ENCODE data around the gene MFGE8.
"Not testable (repeated sequence)": the region's sequence is repeated elsewhere in the genome, so short reads cannot be mapped to it uniquely, and the experiment has no call there.

MFGE8 gene

GRCh38 chr15:88938802-88939485, 25.8 kb upstream of the MFGE8 start:
- no peak overlapping the region for H3K27ac ChIP-seq (ENCODE audit: low read depth, low read length, poor library complexity, severe bottlenecking)
- H3K9me2 ChIP-seq (ENCODE audit: low read depth, low read length): no peaks in the 10 kb centered on the region
- H3K79me2 ChIP-seq (ENCODE audit: insufficient read depth, low read length): no peaks in the 10 kb centered on the region
- H3K36me3 ChIP-seq (ENCODE audit: insufficient read depth, low read length): no peaks in the 10 kb centered on the region
- no peak overlapping the region for H3K4me3 ChIP-seq (ENCODE audit: low read depth, low read length, poor library complexity, severe bottlenecking)
- H3K27me3 ChIP-seq (ENCODE audit: insufficient read depth, low read length): no peaks in the 10 kb centered on the region; the same call in 1 of the 2 replicates
- TF ChIP-seq EZH2 (IDR thresholded peaks at IDR 0.05; ENCODE audit: borderline replicate concordance, low read length): no peak
- TF ChIP-seq CTCF (IDR thresholded peaks at IDR 0.05; ENCODE audit: low read length): no peak
- H2AFZ ChIP-seq (ENCODE audit: low read length): no peak overlapping the region
- no peaks in the 10 kb centered on the region for H3K4me1 ChIP-seq (ENCODE audit: insufficient read depth, low read length, severe bottlenecking)
- no peaks in the 10 kb centered on the region for H3F3A ChIP-seq (ENCODE audit: insufficient read depth, low read length)
- no peak overlapping the region for H3K4me2 ChIP-seq (ENCODE audit: low read length)
- H3K9me3 ChIP-seq (ENCODE audit: low read length): no peaks in the 10 kb centered on the region
- no peak overlapping the region for H3K9ac ChIP-seq (ENCODE audit: low read length)
- H4K20me1 ChIP-seq (ENCODE audit: insufficient read depth, low read length): no peaks in the 10 kb centered on the region

- H3F3A ChIP-seq (ENCODE audit: insufficient read depth, low read length); H3K4me2 ChIP-seq (ENCODE audit: low read length); H3K36me3 ChIP-seq (ENCODE audit: insufficient read depth, low read length); H3K9me3 ChIP-seq (ENCODE audit: low read length); H3K9ac ChIP-seq (ENCODE audit: low read length); H3K79me2 ChIP-seq (ENCODE audit: insufficient read depth, low read length); H3K27me3 ChIP-seq (ENCODE audit: insufficient read depth, low read length); H2AFZ ChIP-seq (ENCODE audit: low read length); H4K20me1 ChIP-seq (ENCODE audit: insufficient read depth, low read length); H3K27ac ChIP-seq (ENCODE audit: low read depth, low read length, poor library complexity, severe bottlenecking); H3K4me3 ChIP-seq (ENCODE audit: low read depth, low read length, poor library complexity, severe bottlenecking); H3K9me2 ChIP-seq (ENCODE audit: low read depth, low read length); H3K4me1 ChIP-seq (ENCODE audit: insufficient read depth, low read length, severe bottlenecking): not testable (repeated sequence)
Measured at GRCh38 chr15:88934449-88934848, 21.3 kb upstream of the MFGE8 start.

- no peak overlapping the region for H2AFZ ChIP-seq (ENCODE audit: low read length)
- H3K9ac ChIP-seq (ENCODE audit: low read length): no peak overlapping the region
- peaks cover 5% of the 10 kb centered on the region; the same call in 1 of the 2 replicates for H3K9me3 ChIP-seq (ENCODE audit: low read length)
Measured at GRCh38 chr15:88932875-88933330, 19.7 kb upstream of the MFGE8 start.

More at GRCh38 chr15:88932875-88933330, 19.7 kb upstream of the MFGE8 start:
- H3K4me2 ChIP-seq (ENCODE audit: low read length): no peak overlapping the region
- no peak for TF ChIP-seq EZH2 (IDR thresholded peaks at IDR 0.05; ENCODE audit: borderline replicate concordance, low read length)
- no peak for TF ChIP-seq CTCF (IDR thresholded peaks at IDR 0.05; ENCODE audit: low read length)
- H3K4me1 ChIP-seq (ENCODE audit: insufficient read depth, low read length, severe bottlenecking): no peaks in the 10 kb centered on the region
- no peaks in the 10 kb centered on the region for H4K20me1 ChIP-seq (ENCODE audit: insufficient read depth, low read length)
- no peak overlapping the region for H3K27ac ChIP-seq (ENCODE audit: low read depth, low read length, poor library complexity, severe bottlenecking)
- H3K9me2 ChIP-seq (ENCODE audit: low read depth, low read length): no peaks in the 10 kb centered on the region
- no peak overlapping the region for H3K4me3 ChIP-seq (ENCODE audit: low read depth, low read length, poor library complexity, severe bottlenecking)
- H3K79me2 ChIP-seq (ENCODE audit: insufficient read depth, low read length): no peaks in the 10 kb centered on the region
- peaks cover 2% of the 10 kb centered on the region; the same call in 1 of the 2 replicates for H3K27me3 ChIP-seq (ENCODE audit: insufficient read depth, low read length)
- no peaks in the 10 kb centered on the region for H3F3A ChIP-seq (ENCODE audit: insufficient read depth, low read length)
- H3K36me3 ChIP-seq (ENCODE audit: insufficient read depth, low read length): no peaks in the 10 kb centered on the region; the same call in 1 of the 2 replicates

Measured in OCI-LY1 (cell line).